Lower leg skin (tissue), 3 donors: ENCODE results near the gene PLOD1.

Source experiments
- CTCF ChIP-seq, 3 donors: fragments of 450-650 bp; IDR thresholded peaks; one replicate each; pipeline ENCODE4 v1.5.1; 2016; ENCODE audit warnings: antibody characterized with exemption in 3 of 3, mild to moderate bottlenecking in 3 of 3, moderate library complexity in 2 of 3
- POLR2A ChIP-seq, 2 donors: fragments of 450-650 bp; IDR thresholded peaks; one replicate each; pipeline ENCODE4 v1.6.1; 2016 to 2017; ENCODE audit warnings: antibody characterized with exemption in 2 of 2, mild to moderate bottlenecking in 1 of 2, moderate library complexity in 1 of 2

- TF ChIP-seq CTCF (IDR thresholded peaks at IDR 0.05) (no peak), POLR2A (IDR thresholded peaks at IDR 0.05) (no peak)
These were observed 20.5 kb upstream of the PLOD1 start for GRCh38 chr1:11914024-11914423.
